Panc1 (cell line): ENCODE measurements around the gene NBPF1. TPM values are rescaled to one million over a fixed set of nuclear protein-coding genes. Genes with fewer than 3 reads are reported as not detected.

Source experiments
- ATAC-seq: fragments of 200-7000 bp; cut with Tn5 transposase; 2 replicates; pipeline ENCODE4 v1.9.1; 2020; ENCODE audit warnings: mild to moderate bottlenecking, moderate library complexity
- BruUV-seq: library from RNA; stranded (reverse); fragments of 400-500 nt; replicated peaks from 2 replicates; lab custom pipeline; 2021; lab: Mats Ljungman, UMichigan
- CTCF ChIA-PET: fragments of 300-600 bp; sonication (Branson Sonifier 250); formaldehyde crosslinking; loops from one replicate; lab custom pipeline; 2022; ENCODE audit warnings: antibody characterized with exemption; lab: Charles Lee
- POLR2A ChIA-PET: fragments of 300-600 bp; sonication (Branson Sonifier 250); formaldehyde crosslinking; loops from one replicate; lab custom pipeline; 2022; ENCODE audit warnings: antibody characterized with exemption; lab: Charles Lee
- DNase-seq: peaks from one replicate; pipeline ENCODE4 v3.0.0-alpha.2; 2010; ENCODE audit warnings: low read depth, low spot score
- H3K27ac ChIP-seq: 2 replicates; pipeline ENCODE4 v1.5.1; 2011; ENCODE audit warnings: mild to moderate bottlenecking, low read length, inconsistent platforms
- H3K27me3 ChIP-seq: fragments of 200-500 bp; sonication (Bioruptor generic); 2 replicates; pipeline ENCODE4 v1.6.0; 2014; ENCODE audit warnings: low read length, inconsistent platforms; ENCODE audit not compliant: control insufficient read depth, insufficient read depth
- H3K36me3 ChIP-seq: fragments of 200-500 bp; sonication (Bioruptor generic); 2 replicates; pipeline ENCODE4 v1.5.1; 2014; ENCODE audit warnings: inconsistent platforms, mild to moderate bottlenecking, low read length, moderate library complexity; ENCODE audit not compliant: control insufficient read depth, insufficient read depth
- H3K4me1 ChIP-seq: 2 replicates; pipeline ENCODE4 v1.5.1; 2011; ENCODE audit warnings: inconsistent platforms, mild to moderate bottlenecking, low read length, moderate library complexity; ENCODE audit not compliant: control insufficient read depth, insufficient read depth
- H3K4me3 ChIP-seq, 2 experiments: 2 replicates each; pipeline ENCODE4 v1.5.1; 2011 to 2012; ENCODE audit warnings: low read depth in 2 of 2, low read length in 2 of 2, mild to moderate bottlenecking in 2 of 2, inconsistent platforms in 1 of 2, moderate library complexity in 1 of 2
- H3K9me3 ChIP-seq: fragments of 200-500 bp; sonication (Bioruptor generic); 2 replicates; pipeline ENCODE4 v1.5.1; 2014; ENCODE audit warnings: low read depth, mild to moderate bottlenecking, inconsistent platforms, low read length, moderate library complexity; ENCODE audit not compliant: control insufficient read depth, insufficient read depth
- POLR2AphosphoS5 ChIP-seq: IDR thresholded peaks from 2 replicates; pipeline ENCODE4 v1.6.1; 2012; ENCODE audit warnings: mild to moderate bottlenecking, low read depth, low read length, moderate library complexity
- SIN3A ChIP-seq: IDR thresholded peaks from 2 replicates; pipeline ENCODE4 v1.6.1; 2012; ENCODE audit warnings: low read depth, mild to moderate bottlenecking, low read length, moderate library complexity, borderline replicate concordance; ENCODE audit not compliant: insufficient read depth
- TCF7L2 ChIP-seq: IDR thresholded peaks from 2 replicates; pipeline ENCODE4 v1.6.1; 2011; ENCODE audit warnings: mild to moderate bottlenecking, low read depth, low read length, inconsistent platforms
- in situ Hi-C: cut with HindIII; loops from 2 replicates; pipeline ENCODE4 v1.10.0; 2016; ENCODE audit warnings: low sequenced_read_pairs, low pct_unique_long_range_greater_than_20kb
- intact Hi-C: fragments of 100-400 bp; cut with micrococcal nuclease; formaldehyde crosslinking; loops from one replicate; pipeline ENCODE4 v1.10.0; 2022; ENCODE audit not compliant: unreplicated experiment
- total RNA-seq: library from RNA; stranded (reverse); gene quantifications from one replicate; pipeline ENCODE4 v1.2.1, GENCODE V29; 2021; ENCODE audit not compliant: unreplicated experiment
- TF ChIP-seq, protein P1 (sequence below): fragments of 450-650 bp; IDR thresholded peaks from 2 replicates; pipeline ENCODE4 v1.5.1; 2017; ENCODE audit warnings: mild to moderate bottlenecking
- TF ChIP-seq, protein P2 (sequence below), 2 experiments: IDR thresholded peaks; 2 replicates each; pipeline ENCODE4 v1.6.1; 2011 to 2012; ENCODE audit warnings: low read depth in 2 of 2, control low read depth in 1 of 2, low read length in 1 of 2, mild to moderate bottlenecking in 1 of 2, moderate library complexity in 1 of 2; ENCODE audit not compliant: insufficient read depth in 1 of 2

The NBPF1 gene
- total RNA-seq, 1 experiment from 2014 or later = 73.2 TPM

DNA sequence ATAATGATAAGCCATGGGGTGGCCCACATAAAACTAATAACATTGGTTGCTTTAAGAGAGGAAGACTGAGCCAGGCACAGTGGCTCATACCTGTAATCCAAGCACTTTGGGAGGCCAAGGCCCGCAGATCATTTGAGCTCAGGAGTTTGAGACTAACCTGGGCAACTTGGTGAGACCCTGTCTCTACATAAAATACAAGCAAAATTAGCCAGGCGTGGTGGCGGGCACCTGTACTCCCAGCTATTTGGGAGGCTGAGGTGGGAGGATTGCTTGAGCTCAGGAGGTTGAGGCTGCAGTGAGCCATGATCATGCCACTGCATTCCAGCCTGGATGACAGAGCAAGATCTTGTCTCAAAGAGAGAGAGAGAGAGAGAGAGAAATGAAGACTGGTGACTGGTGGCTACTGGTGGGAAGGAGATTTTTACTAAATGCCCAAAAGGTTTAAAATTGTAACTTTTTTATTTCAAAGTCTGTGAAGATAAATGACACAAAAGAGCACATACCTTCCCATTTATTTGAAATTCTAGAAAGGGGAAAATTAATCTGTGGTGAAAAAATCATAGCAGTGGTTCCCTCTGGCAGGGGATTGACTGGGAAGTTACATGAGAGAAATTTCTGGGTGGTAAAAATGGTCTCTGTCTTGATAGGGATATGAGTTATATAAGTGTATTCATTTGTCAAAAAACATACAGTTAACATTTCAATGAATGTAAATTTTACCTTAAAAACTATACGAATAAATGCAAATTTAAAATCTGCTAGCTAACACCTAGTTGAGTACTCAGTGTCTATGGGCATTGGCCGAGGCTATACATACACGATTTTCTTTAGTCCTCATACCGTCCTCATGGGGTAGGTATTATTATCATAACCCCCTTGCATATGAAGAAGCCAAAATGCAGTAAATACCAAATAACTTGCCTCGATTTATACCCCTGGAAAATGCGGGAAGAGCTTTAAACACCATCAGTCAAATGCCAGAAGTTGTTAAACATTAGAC lies 2.2 kb upstream of the NBPF1 start:
- TF ChIP-seq, protein P1, sequence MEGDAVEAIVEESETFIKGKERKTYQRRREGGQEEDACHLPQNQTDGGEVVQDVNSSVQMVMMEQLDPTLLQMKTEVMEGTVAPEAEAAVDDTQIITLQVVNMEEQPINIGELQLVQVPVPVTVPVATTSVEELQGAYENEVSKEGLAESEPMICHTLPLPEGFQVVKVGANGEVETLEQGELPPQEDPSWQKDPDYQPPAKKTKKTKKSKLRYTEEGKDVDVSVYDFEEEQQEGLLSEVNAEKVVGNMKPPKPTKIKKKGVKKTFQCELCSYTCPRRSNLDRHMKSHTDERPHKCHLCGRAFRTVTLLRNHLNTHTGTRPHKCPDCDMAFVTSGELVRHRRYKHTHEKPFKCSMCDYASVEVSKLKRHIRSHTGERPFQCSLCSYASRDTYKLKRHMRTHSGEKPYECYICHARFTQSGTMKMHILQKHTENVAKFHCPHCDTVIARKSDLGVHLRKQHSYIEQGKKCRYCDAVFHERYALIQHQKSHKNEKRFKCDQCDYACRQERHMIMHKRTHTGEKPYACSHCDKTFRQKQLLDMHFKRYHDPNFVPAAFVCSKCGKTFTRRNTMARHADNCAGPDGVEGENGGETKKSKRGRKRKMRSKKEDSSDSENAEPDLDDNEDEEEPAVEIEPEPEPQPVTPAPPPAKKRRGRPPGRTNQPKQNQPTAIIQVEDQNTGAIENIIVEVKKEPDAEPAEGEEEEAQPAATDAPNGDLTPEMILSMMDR = no peak
- intact Hi-C loops (no loop called here), in situ Hi-C loops (no loop called here)
- DNase-seq = no peak
- no peak for ATAC-seq
- Histone ChIP-seq H3K27me3 (no peaks in the 10 kb centered on the region), H3K36me3 (no peaks in the 10 kb centered on the region), H3K4me1 (peaks cover 13% of the 10 kb centered on the region), H3K9me3 (no peaks in the 10 kb centered on the region), H3K4me3 (no peak overlapping the region), H3K27ac (no peak overlapping the region)
- ChIA-PET CTCF (interaction anchor here (0.6 to 0.8 kb wide), 3 partner anchors 13 to 450 kb away, joined by 3 to 8 read pairs (median 3); no protein-coding TSS in a partner anchor), POLR2A (interaction anchor here (0.6 kb wide), 1 partner anchor 261 kb away, joined by 4 read pairs; no protein-coding TSS in a partner anchor)
- BruUV-seq = no TSS peak

DNA sequence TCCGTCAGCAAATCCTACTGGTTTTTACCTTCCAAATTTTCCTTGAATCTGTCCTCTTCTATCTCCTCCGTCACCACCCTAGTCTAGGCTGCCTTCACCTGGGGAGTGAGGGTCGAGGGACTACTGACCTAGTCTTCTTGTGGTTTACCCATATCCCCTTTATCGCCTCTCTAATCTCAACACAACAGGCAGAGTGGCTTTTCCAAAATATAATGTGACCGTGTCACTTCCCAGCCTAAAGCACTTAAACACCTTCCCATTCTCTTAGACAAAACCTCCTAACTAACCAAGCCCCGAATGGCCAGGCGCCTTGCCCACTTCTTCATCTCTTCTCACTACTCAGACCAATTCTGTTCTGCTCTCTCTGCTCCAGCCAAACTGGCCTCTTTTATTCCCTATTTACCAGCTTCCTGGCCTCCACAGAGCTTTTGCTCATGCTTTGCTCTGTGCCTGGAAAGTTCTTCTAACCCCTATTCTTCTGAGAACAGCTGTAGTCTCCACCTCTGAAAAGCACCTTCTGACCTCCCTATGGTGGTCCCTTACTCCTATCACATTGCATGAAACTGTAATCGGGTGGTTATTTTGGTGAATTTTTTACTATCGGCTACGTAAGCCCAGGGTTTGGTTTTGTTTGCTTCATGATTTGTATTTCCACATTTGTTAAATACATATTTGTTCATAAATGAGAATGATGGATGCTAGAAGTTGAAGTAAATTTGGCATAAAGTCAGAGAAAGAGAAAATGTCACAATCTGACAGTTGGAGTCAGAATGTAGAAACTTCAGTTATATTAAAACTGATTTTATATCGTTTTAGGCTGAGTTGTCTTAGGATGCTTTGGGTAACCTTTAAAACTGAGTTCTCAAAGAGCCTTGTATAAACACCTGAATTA lies 1.2 kb upstream of the NBPF1 start:
- TF ChIP-seq, protein P1 = no peak
- TF ChIP-seq, protein P2, sequence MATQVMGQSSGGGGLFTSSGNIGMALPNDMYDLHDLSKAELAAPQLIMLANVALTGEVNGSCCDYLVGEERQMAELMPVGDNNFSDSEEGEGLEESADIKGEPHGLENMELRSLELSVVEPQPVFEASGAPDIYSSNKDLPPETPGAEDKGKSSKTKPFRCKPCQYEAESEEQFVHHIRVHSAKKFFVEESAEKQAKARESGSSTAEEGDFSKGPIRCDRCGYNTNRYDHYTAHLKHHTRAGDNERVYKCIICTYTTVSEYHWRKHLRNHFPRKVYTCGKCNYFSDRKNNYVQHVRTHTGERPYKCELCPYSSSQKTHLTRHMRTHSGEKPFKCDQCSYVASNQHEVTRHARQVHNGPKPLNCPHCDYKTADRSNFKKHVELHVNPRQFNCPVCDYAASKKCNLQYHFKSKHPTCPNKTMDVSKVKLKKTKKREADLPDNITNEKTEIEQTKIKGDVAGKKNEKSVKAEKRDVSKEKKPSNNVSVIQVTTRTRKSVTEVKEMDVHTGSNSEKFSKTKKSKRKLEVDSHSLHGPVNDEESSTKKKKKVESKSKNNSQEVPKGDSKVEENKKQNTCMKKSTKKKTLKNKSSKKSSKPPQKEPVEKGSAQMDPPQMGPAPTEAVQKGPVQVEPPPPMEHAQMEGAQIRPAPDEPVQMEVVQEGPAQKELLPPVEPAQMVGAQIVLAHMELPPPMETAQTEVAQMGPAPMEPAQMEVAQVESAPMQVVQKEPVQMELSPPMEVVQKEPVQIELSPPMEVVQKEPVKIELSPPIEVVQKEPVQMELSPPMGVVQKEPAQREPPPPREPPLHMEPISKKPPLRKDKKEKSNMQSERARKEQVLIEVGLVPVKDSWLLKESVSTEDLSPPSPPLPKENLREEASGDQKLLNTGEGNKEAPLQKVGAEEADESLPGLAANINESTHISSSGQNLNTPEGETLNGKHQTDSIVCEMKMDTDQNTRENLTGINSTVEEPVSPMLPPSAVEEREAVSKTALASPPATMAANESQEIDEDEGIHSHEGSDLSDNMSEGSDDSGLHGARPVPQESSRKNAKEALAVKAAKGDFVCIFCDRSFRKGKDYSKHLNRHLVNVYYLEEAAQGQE (IDR thresholded peaks at IDR 0.05; ENCODE audit: insufficient read depth in 1 of 2, low read depth in 2 of 2, low read length in 1 of 2) = no peak
- TF ChIP-seq SIN3A = no peak
- TF ChIP-seq TCF7L2 = no peak
- TF ChIP-seq POLR2AphosphoS5 = no peak
- H3K9me3 ChIP-seq = no peaks in the 10 kb centered on the region
- intact Hi-C loops (no loop called here), in situ Hi-C loops (no loop called here)
- H3K27ac ChIP-seq = peak overlapping the region; percentile 78
- H3K4me1 ChIP-seq = peaks cover 13% of the 10 kb centered on the region
- H3K36me3 ChIP-seq = no peaks in the 10 kb centered on the region
- H3K27me3 ChIP-seq = no peaks in the 10 kb centered on the region
- no peak for ATAC-seq
- BruUV-seq = no TSS peak
- H3K4me3 ChIP-seq = no peak overlapping the region
- ChIA-PET POLR2A (no interaction called here), CTCF (interaction anchor here (0.8 kb wide), 1 partner anchor 337 kb away, joined by 3 read pairs; no protein-coding TSS in a partner anchor)
- DNase-seq = no peak
